ENCODE data around the gene TOM1L2. TPM values are rescaled to one million over a fixed set of nuclear protein-coding genes. Genes with fewer than 3 reads are reported as not detected.

The TOM1L2 gene
- total and polyA plus RNA-seq, 2 experiments from 2014 or later, result 46.4 to 145 TPM

DNA sequence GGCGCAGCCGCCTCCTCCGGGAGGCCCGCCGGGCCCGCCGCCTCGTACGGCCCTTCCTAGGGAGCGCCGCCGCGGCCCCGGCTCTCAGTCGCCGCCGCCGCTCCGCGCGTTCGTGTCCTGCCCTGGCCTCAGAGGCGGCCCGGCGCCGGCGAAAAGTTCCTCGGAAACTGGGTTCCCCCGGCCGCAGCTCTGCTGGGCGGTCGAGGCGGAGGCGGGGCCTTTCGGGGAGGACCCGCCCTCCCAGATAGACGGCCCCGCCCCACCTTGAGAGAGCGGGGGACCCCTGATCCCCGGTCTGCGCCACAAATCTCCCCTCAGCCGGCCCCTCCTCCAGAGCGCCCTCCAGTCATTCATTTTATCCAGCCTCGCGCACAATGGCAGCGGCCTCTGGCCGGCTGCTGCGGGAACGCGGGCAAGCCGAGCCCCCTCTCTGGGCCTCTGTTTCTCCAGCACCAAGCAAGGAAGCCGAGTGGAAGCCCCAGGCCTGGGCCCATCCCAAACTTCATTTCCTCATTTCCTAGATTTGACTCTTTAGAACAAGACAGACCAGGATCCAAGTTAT is 135.3 kb downstream of the TOM1L2 start, which contains the start of gene SREBF1:
Gene SREBF1 (minus strand): TSS at position 169 of the 562 bp plus-strand sequence. CDS start 169 bp downstream, outside the sequence.
- Histone ChIP-seq H3K27ac (peak within 1 kb of the TSS; percentile 85), H3K4me3 (peak within 1 kb of the TSS; percentile 41), H3K4me1 (ENCODE audit: low read depth) (peaks cover 52% of the 10 kb centered on the region), H3K9me3 (ENCODE audit: low read depth) (no peaks in the 10 kb centered on the region), H3K36me3 (no peaks in the 10 kb centered on the region), H3K27me3 (no peaks in the 10 kb centered on the region)
- DNase-seq (ENCODE audit: low read depth in 1 of 2, low spot score in 1 of 2), result peak in 1 of 2 donors; percentile 58
- TF ChIP-seq, protein P1, sequence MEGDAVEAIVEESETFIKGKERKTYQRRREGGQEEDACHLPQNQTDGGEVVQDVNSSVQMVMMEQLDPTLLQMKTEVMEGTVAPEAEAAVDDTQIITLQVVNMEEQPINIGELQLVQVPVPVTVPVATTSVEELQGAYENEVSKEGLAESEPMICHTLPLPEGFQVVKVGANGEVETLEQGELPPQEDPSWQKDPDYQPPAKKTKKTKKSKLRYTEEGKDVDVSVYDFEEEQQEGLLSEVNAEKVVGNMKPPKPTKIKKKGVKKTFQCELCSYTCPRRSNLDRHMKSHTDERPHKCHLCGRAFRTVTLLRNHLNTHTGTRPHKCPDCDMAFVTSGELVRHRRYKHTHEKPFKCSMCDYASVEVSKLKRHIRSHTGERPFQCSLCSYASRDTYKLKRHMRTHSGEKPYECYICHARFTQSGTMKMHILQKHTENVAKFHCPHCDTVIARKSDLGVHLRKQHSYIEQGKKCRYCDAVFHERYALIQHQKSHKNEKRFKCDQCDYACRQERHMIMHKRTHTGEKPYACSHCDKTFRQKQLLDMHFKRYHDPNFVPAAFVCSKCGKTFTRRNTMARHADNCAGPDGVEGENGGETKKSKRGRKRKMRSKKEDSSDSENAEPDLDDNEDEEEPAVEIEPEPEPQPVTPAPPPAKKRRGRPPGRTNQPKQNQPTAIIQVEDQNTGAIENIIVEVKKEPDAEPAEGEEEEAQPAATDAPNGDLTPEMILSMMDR (IDR thresholded peaks at IDR 0.05; ENCODE audit: low read depth, low read length), result no peak

DNA sequence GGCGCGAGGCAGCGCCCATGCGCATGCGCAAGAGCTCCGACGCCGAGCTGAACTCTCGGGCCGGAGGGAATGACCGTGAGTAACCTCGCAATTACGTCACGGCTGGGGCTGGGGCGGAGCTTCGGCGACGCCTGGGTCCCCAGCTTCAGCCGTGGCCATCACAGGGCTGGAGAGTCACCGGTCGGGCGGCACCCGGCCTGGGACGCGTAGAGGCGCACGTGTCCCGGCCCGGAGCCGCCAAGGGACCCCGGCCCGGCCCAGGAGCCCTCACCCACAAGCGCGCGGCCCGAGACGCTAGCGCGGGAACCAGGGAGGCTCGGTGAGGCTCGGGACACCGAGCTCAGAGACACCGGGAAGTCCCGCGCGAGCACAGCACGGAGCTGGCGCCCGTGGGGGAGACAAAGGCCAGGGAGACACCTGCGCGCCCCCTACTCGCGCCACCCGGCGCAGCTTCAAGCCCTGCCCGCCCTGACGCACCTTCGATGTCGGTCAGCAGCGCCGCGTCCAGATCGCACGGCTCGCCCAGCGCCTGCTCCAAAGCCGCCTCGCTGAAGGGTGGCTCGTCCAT is 135.9 kb downstream of the TOM1L2 start:
- H3K4me1 ChIP-seq (ENCODE audit: low read depth), result peaks cover 52% of the 10 kb centered on the region
- TF ChIP-seq, protein P1 (IDR thresholded peaks at IDR 0.05; ENCODE audit: low read depth, low read length), result no peak

DNA sequence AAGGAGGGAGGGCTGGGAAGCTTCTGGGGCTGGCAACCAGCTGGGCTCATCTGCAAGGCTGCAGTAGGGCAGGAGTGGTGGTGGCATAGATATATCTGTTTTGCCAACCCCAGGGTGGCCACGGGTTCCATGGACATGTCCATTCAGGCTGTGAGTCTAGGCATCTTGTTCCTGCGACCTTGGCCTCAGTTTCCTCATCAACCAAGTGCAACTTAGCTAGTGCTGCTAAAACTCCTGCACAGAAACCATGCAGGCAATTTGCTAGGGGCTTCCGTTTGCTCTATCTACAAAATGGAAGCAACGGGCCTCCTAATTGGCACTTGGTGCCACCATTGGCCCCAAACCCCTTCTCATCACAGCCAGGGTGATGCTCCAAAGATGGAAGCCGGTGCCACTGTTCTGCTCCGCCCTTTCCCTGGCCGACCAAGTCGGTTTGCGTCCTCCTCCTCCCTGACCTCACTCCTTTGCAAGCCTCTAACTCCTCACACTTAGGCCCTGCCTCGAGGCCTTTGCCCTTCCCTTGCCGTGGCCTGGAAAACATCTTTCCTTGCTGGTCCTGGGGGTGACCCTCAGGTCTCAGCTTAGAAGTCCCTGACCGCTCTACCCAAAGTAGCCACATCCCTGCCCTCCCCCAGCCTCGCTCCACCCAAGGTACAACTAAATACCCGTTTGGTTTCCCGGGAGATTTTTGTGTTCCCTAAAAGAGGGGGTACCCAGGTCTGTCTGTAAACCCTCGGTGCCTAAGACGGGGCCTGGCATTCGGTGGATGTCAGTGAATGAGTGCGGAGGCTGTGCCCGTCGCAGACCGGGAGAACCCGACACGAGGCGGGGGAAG is 136.6 kb downstream of the TOM1L2 start:
- Histone ChIP-seq H3K36me3 (no peaks in the 10 kb centered on the region), H3K27ac (peak overlapping the region; percentile 15), H3K4me3 (no peak overlapping the region), H3K9me3 (ENCODE audit: low read depth) (no peaks in the 10 kb centered on the region), H3K27me3 (no peaks in the 10 kb centered on the region), H3K4me1 (ENCODE audit: low read depth) (peaks cover 50% of the 10 kb centered on the region)
- TF ChIP-seq, protein P1 (IDR thresholded peaks at IDR 0.05; ENCODE audit: low read depth, low read length), result no peak
- peak in 1 of 2 donors; percentile 28 for DNase-seq (ENCODE audit: low read depth in 1 of 2, low spot score in 1 of 2)

More for the DNA sequence above, 135.9 kb downstream of the TOM1L2 start:
- Histone ChIP-seq H3K27me3 (no peaks in the 10 kb centered on the region), H3K36me3 (no peaks in the 10 kb centered on the region), H3K4me3 (peak overlapping the region; percentile 41), H3K27ac (peak overlapping the region; percentile 85), H3K9me3 (ENCODE audit: low read depth) (no peaks in the 10 kb centered on the region)
- DNase-seq (ENCODE audit: low read depth in 1 of 2, low spot score in 1 of 2), result peak; percentile 94 to 98

DNA sequence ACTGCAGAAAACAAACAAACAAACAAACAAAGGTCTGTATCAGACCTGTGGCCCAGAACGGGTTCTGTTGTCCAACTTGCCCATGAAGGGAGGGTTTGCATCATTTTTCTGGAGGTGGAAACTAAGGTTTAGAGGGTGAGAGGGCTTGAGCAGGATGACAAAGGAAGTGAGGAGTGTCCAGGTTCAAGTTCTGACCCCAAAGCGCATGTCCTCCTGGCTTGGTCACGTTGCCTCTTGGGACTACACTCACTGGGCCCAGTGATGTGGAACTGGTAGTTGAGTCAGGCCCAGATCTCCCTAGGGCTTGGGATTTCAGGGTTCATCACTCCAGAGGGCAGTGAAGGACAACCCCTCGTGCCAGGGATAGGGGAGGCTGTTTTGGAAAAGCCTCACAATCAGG is 137.2 kb downstream of the TOM1L2 start:
- no peak overlapping the region for H3K4me3 ChIP-seq

DNA sequence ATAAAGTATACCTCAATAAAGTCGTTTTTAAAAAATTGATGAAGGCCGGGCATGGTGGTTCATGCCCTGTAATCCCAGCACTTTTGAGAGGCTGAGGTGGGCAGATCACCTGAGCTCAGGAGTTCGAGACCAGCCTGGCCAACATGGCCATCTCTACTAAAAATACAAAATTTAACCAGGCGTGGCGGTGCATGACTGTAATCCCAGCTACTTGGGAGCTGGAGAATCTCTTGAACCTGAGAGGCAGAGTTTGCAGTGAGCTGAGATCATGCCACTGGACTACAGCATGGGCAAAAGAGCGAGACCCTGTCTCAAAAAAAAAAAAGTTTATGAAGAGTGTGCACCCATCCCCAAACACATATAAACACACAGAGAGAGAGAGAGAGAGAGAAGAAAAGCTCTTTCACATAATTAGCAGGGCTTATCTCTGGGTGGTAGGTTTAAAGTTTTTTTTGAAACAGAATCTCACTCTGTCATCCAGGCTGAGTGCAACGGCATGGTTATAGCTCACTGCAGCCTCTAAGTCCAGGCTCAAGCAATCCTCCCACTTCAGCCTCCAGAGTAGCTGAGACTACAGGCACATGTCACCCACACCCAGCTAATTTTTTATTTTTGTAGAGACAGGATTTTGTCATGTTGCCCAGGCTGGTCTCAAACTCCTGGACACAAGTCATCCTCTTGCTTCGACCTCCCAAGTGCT is 138.4 kb downstream of the TOM1L2 start:
- Histone ChIP-seq H3K4me3 (no peak overlapping the region), H3K27ac (no peak overlapping the region), H3K9me3 (ENCODE audit: low read depth) (no peaks in the 10 kb centered on the region), H3K36me3 (no peaks in the 10 kb centered on the region), H3K27me3 (no peaks in the 10 kb centered on the region), H3K4me1 (ENCODE audit: low read depth) (peaks cover 45% of the 10 kb centered on the region)
- no peak for DNase-seq (ENCODE audit: low read depth in 1 of 2, low spot score in 1 of 2)
- TF ChIP-seq, protein P1 (IDR thresholded peaks at IDR 0.05; ENCODE audit: low read depth, low read length), result no peak

More for the DNA sequence above, 137.2 kb downstream of the TOM1L2 start:
- Histone ChIP-seq H3K27ac (no peak overlapping the region), H3K9me3 (ENCODE audit: low read depth) (no peaks in the 10 kb centered on the region), H3K27me3 (no peaks in the 10 kb centered on the region), H3K36me3 (no peaks in the 10 kb centered on the region), H3K4me1 (ENCODE audit: low read depth) (peaks cover 50% of the 10 kb centered on the region)
- DNase-seq (ENCODE audit: low read depth in 1 of 2, low spot score in 1 of 2), result no peak
- TF ChIP-seq, protein P1 (IDR thresholded peaks at IDR 0.05; ENCODE audit: low read depth, low read length), result no peak

Data from cardiac muscle cell (in vitro differentiated cells and primary cell).